GM23338 (cell line): ENCODE results near the gene CFLAR. TPM values are rescaled to one million over a fixed set of nuclear protein-coding genes. Genes with fewer than 3 reads are reported as not detected.

ENCODE experiments used
- ATAC-seq: fragments of 200-7000 bp; cut with Tn5 transposase; 3 replicates; pipeline ENCODE4 v1.9.1; 2020
- DNase-seq: peaks from one replicate; pipeline ENCODE4 v3.0.0-alpha.2; 2015; ENCODE audit warnings: low spot score
- H2AFZ ChIP-seq: fragments of 200-600 bp; sonication (generic); 2 replicates; pipeline ENCODE4 v1.8.0; 2016; ENCODE audit warnings: antibody characterized with exemption, mild to moderate bottlenecking, moderate library complexity
- H3F3A ChIP-seq: fragments of 200-600 bp; sonication (generic); replicated peaks from 2 replicates; pipeline ENCODE4 v1.8.0; 2017; ENCODE audit warnings: antibody characterized with exemption, mixed run types, low read depth
- H3K27ac ChIP-seq: fragments of 200-600 bp; sonication (generic); 2 replicates; pipeline ENCODE4 v1.6.1; 2016; ENCODE audit warnings: low read depth
- H3K27me3 ChIP-seq: fragments of 200-600 bp; sonication (generic); 2 replicates; pipeline ENCODE4 v1.8.0; 2016; ENCODE audit warnings: mild to moderate bottlenecking, mixed run types, moderate library complexity; ENCODE audit not compliant: insufficient read depth
- H3K36me3 ChIP-seq: fragments of 200-600 bp; sonication (generic); 2 replicates; pipeline ENCODE4 v1.8.0; 2016; ENCODE audit warnings: mild to moderate bottlenecking; ENCODE audit not compliant: insufficient read depth
- H3K4me1 ChIP-seq: fragments of 200-600 bp; sonication (generic); 2 replicates; pipeline ENCODE4 v1.8.0; 2016; ENCODE audit warnings: mild to moderate bottlenecking, moderate library complexity; ENCODE audit not compliant: insufficient read depth
- H3K4me2 ChIP-seq: fragments of 200-600 bp; sonication (generic); 2 replicates; pipeline ENCODE4 v1.7.1; 2017; ENCODE audit warnings: mixed run types
- H3K4me3 ChIP-seq: fragments of 200-600 bp; sonication (generic); 2 replicates; pipeline ENCODE4 v1.6.1; 2016; ENCODE audit warnings: mixed run types
- H3K79me2 ChIP-seq: fragments of 200-600 bp; sonication (generic); replicated peaks from 2 replicates; pipeline ENCODE4 v1.8.0; 2017; ENCODE audit warnings: mild to moderate bottlenecking; ENCODE audit not compliant: insufficient read depth
- H3K9me2 ChIP-seq: fragments of 200-600 bp; sonication (generic); 2 replicates; pipeline ENCODE4 v1.8.0; 2017; ENCODE audit not compliant: insufficient read depth
- H4K20me1 ChIP-seq: fragments of 200-600 bp; sonication (generic); replicated peaks from 2 replicates; pipeline ENCODE4 v1.8.0; 2017; ENCODE audit warnings: mild to moderate bottlenecking; ENCODE audit not compliant: insufficient read depth
- H3K27ac Mint-ChIP-seq: 2 replicates; pipeline ENCODE4 v1.8.0; 2020; ENCODE audit warnings: inconsistent platforms, mild to moderate bottlenecking, moderate library complexity, mixed read lengths
- H3K27me3 Mint-ChIP-seq: 3 replicates; pipeline ENCODE4 v1.8.0; 2022; ENCODE audit warnings: low read depth, mild to moderate bottlenecking, moderate library complexity, mixed read lengths, inconsistent platforms; ENCODE audit not compliant: insufficient read depth, poor library complexity
- H3K36me3 Mint-ChIP-seq: 3 replicates; pipeline ENCODE4 v1.8.0; 2021; ENCODE audit warnings: low read depth, mild to moderate bottlenecking, inconsistent platforms, moderate library complexity, mixed read lengths
- H3K4me1 Mint-ChIP-seq: 3 replicates; pipeline ENCODE4 v1.8.0; 2020; ENCODE audit warnings: mild to moderate bottlenecking, inconsistent platforms, mixed read lengths
- H3K4me3 Mint-ChIP-seq: 3 replicates; pipeline ENCODE4 v1.8.0; 2021; ENCODE audit warnings: moderate library complexity, mild to moderate bottlenecking, inconsistent platforms, mixed read lengths
- H3K9me3 Mint-ChIP-seq: 3 replicates; pipeline ENCODE4 v1.8.0; 2020; ENCODE audit warnings: moderate library complexity, mild to moderate bottlenecking, inconsistent platforms, mixed read lengths
- CREB1 ChIP-seq: fragments of 250-450 bp; sonication (Bioruptor Pico); IDR thresholded peaks from 2 replicates; pipeline ENCODE4 v1.5.0; 2020; ENCODE audit warnings: low read depth, mild to moderate bottlenecking, moderate library complexity
- EZH2 ChIP-seq: fragments of 200-600 bp; sonication (generic); IDR thresholded peaks from one replicate; pipeline ENCODE4 v1.8.0; 2017; ENCODE audit warnings: antibody characterized with exemption, mild to moderate bottlenecking, low read depth; ENCODE audit not compliant: unreplicated experiment
- JUNB ChIP-seq: IDR thresholded peaks from one replicate; pipeline ENCODE4 v1.6.1; 2016; ENCODE audit warnings: antibody characterized with exemption; ENCODE audit not compliant: unreplicated experiment
- NANOG ChIP-seq: IDR thresholded peaks from 2 replicates; pipeline ENCODE4 v1.6.1; 2016; ENCODE audit warnings: antibody characterized with exemption, borderline replicate concordance
- ZNF331 ChIP-seq: fragments of 250-450 bp; sonication (Bioruptor Pico); IDR thresholded peaks from 2 replicates; pipeline ENCODE4 v1.5.0; 2020; ENCODE audit warnings: low read depth, mild to moderate bottlenecking, moderate library complexity
- polyA plus RNA-seq: library from polyadenylated mRNA; unstranded; fragments of >200 nt; fragmentation: Nextera tagmentation; extraction: Ambion mirVana; gene quantifications from 2 replicates; pipeline ENCODE4 v1.2.1, GENCODE V29; 2016
- total RNA-seq: library from RNA; depleted of rRNA; stranded (reverse); fragments of >200 nt; shearing (Covaris generic); gene quantifications from 2 replicates; pipeline ENCODE4 v1.2.3, GENCODE V29; 2014
- TF ChIP-seq, protein P1 (sequence below): IDR thresholded peaks from 2 replicates; pipeline ENCODE4 v1.6.1; 2016; ENCODE audit warnings: antibody characterized with exemption
- TF ChIP-seq, protein P2 (sequence below), 2 experiments: fragments of 200-600 bp in 1 of 2; sonication (generic) in 1 of 2; conservative IDR thresholded peaks; 2 replicates each; pipeline versions ENCODE4 v1.5.1 to v1.6.1; 2016 to 2017; ENCODE audit warnings: antibody characterized with exemption in 2 of 2, low read depth in 2 of 2, mild to moderate bottlenecking in 2 of 2, moderate library complexity in 1 of 2
- TF ChIP-seq, protein P3 (sequence below): fragments of 250-450 bp; sonication (Bioruptor Pico); IDR thresholded peaks from 2 replicates; pipeline ENCODE4 v1.5.0; 2020; ENCODE audit warnings: mild to moderate bottlenecking, moderate library complexity

CFLAR gene
- total and polyA plus RNA-seq, 2 experiments from 2014 or later, result 10.1 to 15.1 TPM

DNA sequence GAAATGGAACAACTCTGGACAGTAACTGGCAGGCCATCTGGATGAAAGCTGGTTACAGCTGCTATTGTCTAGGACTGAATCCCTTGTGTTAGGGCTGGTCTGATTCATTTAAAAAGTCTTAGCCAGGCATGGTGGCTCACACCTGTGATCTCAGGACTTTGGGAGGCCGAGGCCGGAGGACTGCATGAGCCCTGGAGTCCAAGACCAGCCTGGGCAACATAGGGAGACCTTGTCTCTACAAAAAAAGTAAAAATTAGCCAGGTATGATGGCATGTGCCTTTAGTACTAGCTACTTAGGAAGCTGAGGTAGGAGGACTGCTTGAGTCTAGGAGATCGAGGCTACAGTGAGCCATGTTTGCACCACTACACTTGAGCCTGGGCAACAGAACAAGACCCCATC is 15.5 kb upstream of the CFLAR start (continued):
- TF ChIP-seq, protein P1, sequence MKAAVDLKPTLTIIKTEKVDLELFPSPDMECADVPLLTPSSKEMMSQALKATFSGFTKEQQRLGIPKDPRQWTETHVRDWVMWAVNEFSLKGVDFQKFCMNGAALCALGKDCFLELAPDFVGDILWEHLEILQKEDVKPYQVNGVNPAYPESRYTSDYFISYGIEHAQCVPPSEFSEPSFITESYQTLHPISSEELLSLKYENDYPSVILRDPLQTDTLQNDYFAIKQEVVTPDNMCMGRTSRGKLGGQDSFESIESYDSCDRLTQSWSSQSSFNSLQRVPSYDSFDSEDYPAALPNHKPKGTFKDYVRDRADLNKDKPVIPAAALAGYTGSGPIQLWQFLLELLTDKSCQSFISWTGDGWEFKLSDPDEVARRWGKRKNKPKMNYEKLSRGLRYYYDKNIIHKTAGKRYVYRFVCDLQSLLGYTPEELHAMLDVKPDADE, result no peak
- TF ChIP-seq JUNB, result no peak

DNA sequence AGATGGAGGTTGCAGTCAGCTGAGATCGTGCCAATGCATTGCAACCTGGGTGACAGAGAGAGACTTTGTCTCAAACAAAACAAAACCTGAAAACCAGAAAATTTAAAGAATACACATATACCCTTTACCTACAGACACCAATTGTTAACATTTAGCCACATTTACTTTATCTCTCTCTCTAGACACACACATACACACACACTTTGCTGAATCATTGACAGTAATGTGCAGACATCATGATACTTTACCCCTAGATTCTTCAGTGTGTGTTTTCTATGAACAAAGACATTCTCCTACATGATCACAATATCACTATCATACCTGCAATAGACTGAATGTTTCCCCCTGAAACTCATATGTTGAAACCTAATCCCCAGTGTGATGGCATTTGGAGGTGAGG is 10.2 kb upstream of the CFLAR start:
- no peak overlapping the region for H3K4me2 ChIP-seq
- Mint-ChIP-seq H3K4me1 (no peaks in the 10 kb centered on the region), H3K4me3 (no peak overlapping the region), H3K27me3 (peaks cover 3% of the 10 kb centered on the region), H3K36me3 (no peaks in the 10 kb centered on the region), H3K9me3 (no peaks in the 10 kb centered on the region), H3K27ac (no peak overlapping the region)
- H3K36me3 ChIP-seq, result no peaks in the 10 kb centered on the region
- no peaks in the 10 kb centered on the region for H3K4me1 ChIP-seq
- H3F3A ChIP-seq, result no peaks in the 10 kb centered on the region
- H3K27ac ChIP-seq, result no peak overlapping the region
- TF ChIP-seq, protein P2, sequence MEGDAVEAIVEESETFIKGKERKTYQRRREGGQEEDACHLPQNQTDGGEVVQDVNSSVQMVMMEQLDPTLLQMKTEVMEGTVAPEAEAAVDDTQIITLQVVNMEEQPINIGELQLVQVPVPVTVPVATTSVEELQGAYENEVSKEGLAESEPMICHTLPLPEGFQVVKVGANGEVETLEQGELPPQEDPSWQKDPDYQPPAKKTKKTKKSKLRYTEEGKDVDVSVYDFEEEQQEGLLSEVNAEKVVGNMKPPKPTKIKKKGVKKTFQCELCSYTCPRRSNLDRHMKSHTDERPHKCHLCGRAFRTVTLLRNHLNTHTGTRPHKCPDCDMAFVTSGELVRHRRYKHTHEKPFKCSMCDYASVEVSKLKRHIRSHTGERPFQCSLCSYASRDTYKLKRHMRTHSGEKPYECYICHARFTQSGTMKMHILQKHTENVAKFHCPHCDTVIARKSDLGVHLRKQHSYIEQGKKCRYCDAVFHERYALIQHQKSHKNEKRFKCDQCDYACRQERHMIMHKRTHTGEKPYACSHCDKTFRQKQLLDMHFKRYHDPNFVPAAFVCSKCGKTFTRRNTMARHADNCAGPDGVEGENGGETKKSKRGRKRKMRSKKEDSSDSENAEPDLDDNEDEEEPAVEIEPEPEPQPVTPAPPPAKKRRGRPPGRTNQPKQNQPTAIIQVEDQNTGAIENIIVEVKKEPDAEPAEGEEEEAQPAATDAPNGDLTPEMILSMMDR (conservative IDR thresholded peaks at IDR 0.05; ENCODE audit: low read depth in 2 of 2), result no peak
- H3K9me2 ChIP-seq, result no peaks in the 10 kb centered on the region
- H2AFZ ChIP-seq, result no peak overlapping the region
- no peaks in the 10 kb centered on the region for H4K20me1 ChIP-seq
- H3K27me3 ChIP-seq, result no peaks in the 10 kb centered on the region
- H3K79me2 ChIP-seq, result no peaks in the 10 kb centered on the region
- ATAC-seq (no peak), DNase-seq (no peak)
- no peak overlapping the region for H3K4me3 ChIP-seq

DNA sequence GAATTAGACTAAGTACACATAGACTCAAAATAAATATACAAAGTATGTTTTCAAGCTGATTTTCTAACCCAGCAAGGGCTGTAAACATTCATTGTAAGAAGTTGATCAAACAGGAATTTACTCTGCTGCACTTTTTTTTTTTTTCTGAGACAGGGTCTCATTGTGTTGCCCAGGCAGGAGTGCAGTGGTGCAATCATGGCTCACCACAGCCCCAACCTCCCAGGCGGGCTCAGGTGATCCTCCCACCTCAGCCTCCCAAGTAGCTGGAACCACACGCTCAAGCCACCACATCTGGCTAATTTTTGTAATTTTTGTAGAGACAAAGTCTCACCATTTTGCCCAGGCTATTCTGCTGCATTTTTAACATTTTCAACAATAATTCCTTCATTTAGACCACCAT is 8.3 kb upstream of the CFLAR start:
- Histone ChIP-seq H3K79me2 (no peaks in the 10 kb centered on the region), H3K4me3 (no peak overlapping the region), H3K27me3 (no peaks in the 10 kb centered on the region), H4K20me1 (no peaks in the 10 kb centered on the region), H3K27ac (no peak overlapping the region), H3K4me2 (no peak overlapping the region), H3F3A (no peaks in the 10 kb centered on the region), H3K4me1 (no peaks in the 10 kb centered on the region), H3K36me3 (no peaks in the 10 kb centered on the region), H3K9me2 (no peaks in the 10 kb centered on the region), H2AFZ (no peak overlapping the region)
- no peak overlapping the region for H3K4me3 Mint-ChIP-seq
- H3K4me1 Mint-ChIP-seq, result peaks cover 4% of the 10 kb centered on the region; the same call in 1 of the 3 replicates
- no peak for ATAC-seq
- no peak overlapping the region for H3K27ac Mint-ChIP-seq
- H3K36me3 Mint-ChIP-seq, result no peaks in the 10 kb centered on the region
- H3K27me3 Mint-ChIP-seq, result no peaks in the 10 kb centered on the region
- DNase-seq, result no peak
- H3K9me3 Mint-ChIP-seq, result no peaks in the 10 kb centered on the region
- TF ChIP-seq JUNB, result no peak
- TF ChIP-seq ZNF331 (CRISPR knock-in tag), result no peak
- TF ChIP-seq, protein P3, sequence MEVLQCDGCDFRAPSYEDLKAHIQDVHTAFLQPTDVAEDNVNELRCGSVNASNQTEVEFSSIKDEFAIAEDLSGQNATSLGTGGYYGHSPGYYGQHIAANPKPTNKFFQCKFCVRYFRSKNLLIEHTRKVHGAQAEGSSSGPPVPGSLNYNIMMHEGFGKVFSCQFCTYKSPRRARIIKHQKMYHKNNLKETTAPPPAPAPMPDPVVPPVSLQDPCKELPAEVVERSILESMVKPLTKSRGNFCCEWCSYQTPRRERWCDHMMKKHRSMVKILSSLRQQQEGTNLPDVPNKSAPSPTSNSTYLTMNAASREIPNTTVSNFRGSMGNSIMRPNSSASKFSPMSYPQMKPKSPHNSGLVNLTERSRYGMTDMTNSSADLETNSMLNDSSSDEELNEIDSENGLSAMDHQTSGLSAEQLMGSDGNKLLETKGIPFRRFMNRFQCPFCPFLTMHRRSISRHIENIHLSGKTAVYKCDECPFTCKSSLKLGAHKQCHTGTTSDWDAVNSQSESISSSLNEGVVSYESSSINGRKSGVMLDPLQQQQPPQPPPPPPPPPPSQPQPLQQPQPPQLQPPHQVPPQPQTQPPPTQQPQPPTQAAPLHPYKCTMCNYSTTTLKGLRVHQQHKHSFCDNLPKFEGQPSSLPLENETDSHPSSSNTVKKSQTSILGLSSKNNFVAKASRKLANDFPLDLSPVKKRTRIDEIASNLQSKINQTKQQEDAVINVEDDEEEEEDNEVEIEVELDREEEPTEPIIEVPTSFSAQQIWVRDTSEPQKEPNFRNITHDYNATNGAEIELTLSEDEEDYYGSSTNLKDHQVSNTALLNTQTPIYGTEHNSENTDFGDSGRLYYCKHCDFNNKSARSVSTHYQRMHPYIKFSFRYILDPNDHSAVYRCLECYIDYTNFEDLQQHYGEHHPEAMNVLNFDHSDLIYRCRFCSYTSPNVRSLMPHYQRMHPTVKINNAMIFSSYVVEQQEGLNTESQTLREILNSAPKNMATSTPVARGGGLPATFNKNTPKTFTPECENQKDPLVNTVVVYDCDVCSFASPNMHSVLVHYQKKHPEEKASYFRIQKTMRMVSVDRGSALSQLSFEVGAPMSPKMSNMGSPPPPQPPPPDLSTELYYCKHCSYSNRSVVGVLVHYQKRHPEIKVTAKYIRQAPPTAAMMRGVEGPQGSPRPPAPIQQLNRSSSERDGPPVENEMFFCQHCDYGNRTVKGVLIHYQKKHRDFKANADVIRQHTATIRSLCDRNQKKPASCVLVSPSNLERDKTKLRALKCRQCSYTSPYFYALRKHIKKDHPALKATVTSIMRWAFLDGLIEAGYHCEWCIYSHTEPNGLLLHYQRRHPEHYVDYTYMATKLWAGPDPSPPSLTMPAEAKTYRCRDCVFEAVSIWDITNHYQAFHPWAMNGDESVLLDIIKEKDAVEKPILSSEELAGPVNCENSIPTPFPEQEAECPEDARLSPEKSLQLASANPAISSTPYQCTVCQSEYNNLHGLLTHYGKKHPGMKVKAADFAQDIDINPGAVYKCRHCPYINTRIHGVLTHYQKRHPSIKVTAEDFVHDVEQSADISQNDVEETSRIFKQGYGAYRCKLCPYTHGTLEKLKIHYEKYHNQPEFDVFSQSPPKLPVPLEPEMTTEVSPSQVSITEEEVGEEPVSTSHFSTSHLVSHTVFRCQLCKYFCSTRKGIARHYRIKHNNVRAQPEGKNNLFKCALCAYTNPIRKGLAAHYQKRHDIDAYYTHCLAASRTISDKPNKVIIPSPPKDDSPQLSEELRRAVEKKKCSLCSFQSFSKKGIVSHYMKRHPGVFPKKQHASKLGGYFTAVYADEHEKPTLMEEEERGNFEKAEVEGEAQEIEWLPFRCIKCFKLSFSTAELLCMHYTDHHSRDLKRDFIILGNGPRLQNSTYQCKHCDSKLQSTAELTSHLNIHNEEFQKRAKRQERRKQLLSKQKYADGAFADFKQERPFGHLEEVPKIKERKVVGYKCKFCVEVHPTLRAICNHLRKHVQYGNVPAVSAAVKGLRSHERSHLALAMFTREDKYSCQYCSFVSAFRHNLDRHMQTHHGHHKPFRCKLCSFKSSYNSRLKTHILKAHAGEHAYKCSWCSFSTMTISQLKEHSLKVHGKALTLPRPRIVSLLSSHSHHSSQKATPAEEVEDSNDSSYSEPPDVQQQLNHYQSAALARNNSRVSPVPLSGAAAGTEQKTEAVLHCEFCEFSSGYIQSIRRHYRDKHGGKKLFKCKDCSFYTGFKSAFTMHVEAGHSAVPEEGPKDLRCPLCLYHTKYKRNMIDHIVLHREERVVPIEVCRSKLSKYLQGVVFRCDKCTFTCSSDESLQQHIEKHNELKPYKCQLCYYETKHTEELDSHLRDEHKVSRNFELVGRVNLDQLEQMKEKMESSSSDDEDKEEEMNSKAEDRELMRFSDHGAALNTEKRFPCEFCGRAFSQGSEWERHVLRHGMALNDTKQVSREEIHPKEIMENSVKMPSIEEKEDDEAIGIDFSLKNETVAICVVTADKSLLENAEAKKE, result no peak
- no peak for TF ChIP-seq NANOG
- no peak for TF ChIP-seq CREB1 (CRISPR knock-in tag)
- no peak for TF ChIP-seq EZH2
